Right atrium auricular region (tissue), 2 donors: Measurements from ENCODE around the gene ZBED4. TPM values are rescaled to one million over a fixed set of nuclear protein-coding genes. Genes with fewer than 3 reads are reported as not detected.

Experiments used
- DNase-seq: peaks from one replicate; pipeline ENCODE4 v3.0.0-alpha.2; 2019; ENCODE audit warnings: low spot score
- H3K27ac ChIP-seq, 2 donors: fragments of 200-600 bp; sonication (generic); 1 replicate in 1 of 2; 2 replicates in 1 of 2; pipeline ENCODE4 v1.5.1; 2016 to 2019
- H3K27me3 ChIP-seq, 2 donors: fragments of 200-600 bp; sonication (generic); one replicate each; pipeline versions ENCODE4 v1.5.1 to v1.6.0; 2017 to 2019
- H3K36me3 ChIP-seq: fragments of 200-600 bp; sonication (generic); one replicate; pipeline ENCODE4 v1.5.1; 2016
- H3K4me1 ChIP-seq, 2 donors: fragments of 200-600 bp; sonication (generic); one replicate each; pipeline versions ENCODE4 v1.5.1 to v1.6.0; 2017 to 2019
- H3K4me3 ChIP-seq, 2 donors: fragments of 200-600 bp; sonication (generic); 1 replicate in 1 of 2; 2 replicates in 1 of 2; pipeline ENCODE4 v1.5.1; 2017 to 2019; ENCODE audit warnings: mild to moderate bottlenecking in 1 of 2, moderate library complexity in 1 of 2
- H3K9me3 ChIP-seq, 2 donors: fragments of 200-600 bp; sonication (generic); one replicate each; pipeline ENCODE4 v1.5.1; 2019
- CTCF ChIP-seq, 2 donors: fragments of 200-600 bp; sonication (generic); IDR thresholded peaks; one replicate each; pipeline ENCODE4 v1.5.1; 2019; ENCODE audit warnings: antibody characterized with exemption in 2 of 2
- total RNA-seq, 2 donors: library from RNA; depleted of rRNA; stranded (reverse); fragments of >200 nt; gene quantifications; one replicate each; pipeline ENCODE4 v1.1.0, GENCODE V29; 2016

ZBED4 gene
- total RNA-seq, 2 donors from 2014 or later = 3.7 to 6.6 TPM

- no peak for TF ChIP-seq CTCF (IDR thresholded peaks at IDR 0.05)
- H3K36me3 ChIP-seq = peaks cover 30% of the 10 kb centered on the region
- no peak for DNase-seq
These were observed 29.6 kb downstream of the ZBED4 start for GRCh38 chr22:49883294-49883640.

GRCh38 chr22:49884075-49884474, 30.4 kb downstream of the ZBED4 start:
- no peaks in the 10 kb centered on the region for H3K27me3 ChIP-seq
- H3K4me3 ChIP-seq = no peak overlapping the region
- no peak for TF ChIP-seq CTCF (IDR thresholded peaks at IDR 0.05)
- H3K27ac ChIP-seq = no peak overlapping the region
- no peak for DNase-seq
- peaks cover 30% of the 10 kb centered on the region for H3K36me3 ChIP-seq
- H3K9me3 ChIP-seq = no peaks in the 10 kb centered on the region
- H3K4me1 ChIP-seq = no peaks in the 10 kb centered on the region

More at GRCh38 chr22:49883294-49883640, 29.6 kb downstream of the ZBED4 start:
- Histone ChIP-seq H3K9me3 (no peaks in the 10 kb centered on the region), H3K4me3 (no peak overlapping the region), H3K27ac (no peak overlapping the region), H3K27me3 (no peaks in the 10 kb centered on the region), H3K4me1 (no peaks in the 10 kb centered on the region)

- peaks cover 30% of the 10 kb centered on the region for H3K36me3 ChIP-seq
- H3K27ac ChIP-seq = no peak overlapping the region
- H3K9me3 ChIP-seq = no peaks in the 10 kb centered on the region
- H3K4me3 ChIP-seq = no peak overlapping the region
- TF ChIP-seq CTCF (IDR thresholded peaks at IDR 0.05) = no peak
- DNase-seq = no peak
- H3K27me3 ChIP-seq = no peaks in the 10 kb centered on the region
- H3K4me1 ChIP-seq = no peaks in the 10 kb centered on the region
These were observed 31.0 kb downstream of the ZBED4 start for GRCh38 chr22:49884503-49885260.

GRCh38 chr22:49885281-49885680, 31.6 kb downstream of the ZBED4 start:
- no peaks in the 10 kb centered on the region for H3K4me1 ChIP-seq
- no peak overlapping the region for H3K4me3 ChIP-seq
- no peak overlapping the region for H3K27ac ChIP-seq
- H3K27me3 ChIP-seq = no peaks in the 10 kb centered on the region
- peaks cover 30% of the 10 kb centered on the region for H3K36me3 ChIP-seq
- TF ChIP-seq CTCF (IDR thresholded peaks at IDR 0.05) = no peak
- no peak for DNase-seq
- H3K9me3 ChIP-seq = no peaks in the 10 kb centered on the region

- peaks cover 30% of the 10 kb centered on the region for H3K36me3 ChIP-seq
- no peak for DNase-seq
- H3K9me3 ChIP-seq = no peaks in the 10 kb centered on the region
- no peaks in the 10 kb centered on the region for H3K4me1 ChIP-seq
- no peak overlapping the region for H3K27ac ChIP-seq
- H3K27me3 ChIP-seq = no peaks in the 10 kb centered on the region
- TF ChIP-seq CTCF (IDR thresholded peaks at IDR 0.05) = no peak
- H3K4me3 ChIP-seq = no peak overlapping the region
These were observed 32.2 kb downstream of the ZBED4 start for GRCh38 chr22:49885881-49886280.
